ENCODE measurements around the gene RIN3. TPM values are rescaled to one million over a fixed set of nuclear protein-coding genes. Genes with fewer than 3 reads are reported as not detected.

Gene RIN3
- total RNA-seq, 6 experiments from 2014 or later: 19.7 to 26.0 (median 24.6) TPM

- Mint-ChIP-seq H3K27ac (no peak overlapping the region), H3K36me3 (ENCODE audit: low read depth) (no peaks in the 10 kb centered on the region; the same call in none of the 2 replicates), H3K27me3 (ENCODE audit: insufficient read depth) (0 out of 2 replicates have a peak, but pooled peaks cover 2% of the 10 kb centered on the region), H3K4me3 (no peak overlapping the region), H3K4me1 (ENCODE audit: low read depth) (peaks cover 25% of the 10 kb centered on the region), H3K9me3 (no peaks in the 10 kb centered on the region)
- no peak for DNase-seq
- no peak for TF ChIP-seq CTCF (IDR thresholded peaks at IDR 0.05)
Measured at GRCh38 chr14:92557544-92557912, 43.9 kb downstream of the RIN3 start.

- Mint-ChIP-seq H3K27ac (no peak overlapping the region), H3K9me3 (no peaks in the 10 kb centered on the region), H3K27me3 (ENCODE audit: insufficient read depth) (0 out of 2 replicates have a peak, but pooled peaks cover 2% of the 10 kb centered on the region), H3K4me1 (ENCODE audit: low read depth) (peaks cover 22% of the 10 kb centered on the region), H3K36me3 (ENCODE audit: low read depth) (no peaks in the 10 kb centered on the region; the same call in none of the 2 replicates), H3K4me3 (no peak overlapping the region)
- no peak for DNase-seq
- TF ChIP-seq CTCF (IDR thresholded peaks at IDR 0.05): 0 out of 2 replicates have a peak, but pooled peaks have one; percentile 13
Measured at GRCh38 chr14:92558319-92558718, 44.7 kb downstream of the RIN3 start.

GRCh38 chr14:92559486-92559885 lies 45.9 kb downstream of the RIN3 start:
- Mint-ChIP-seq H3K4me1 (ENCODE audit: low read depth) (peaks cover 27% of the 10 kb centered on the region), H3K4me3 (no peak overlapping the region), H3K27me3 (ENCODE audit: insufficient read depth) (0 out of 2 replicates have a peak, but pooled peaks cover 2% of the 10 kb centered on the region), H3K27ac (no peak overlapping the region), H3K36me3 (ENCODE audit: low read depth) (no peaks in the 10 kb centered on the region; the same call in none of the 2 replicates), H3K9me3 (no peaks in the 10 kb centered on the region)
- no peak for DNase-seq
- TF ChIP-seq CTCF (IDR thresholded peaks at IDR 0.05): no peak

GRCh38 chr14:92560106-92560865 lies 46.7 kb downstream of the RIN3 start:
- H3K9me3 Mint-ChIP-seq: no peaks in the 10 kb centered on the region
- H3K27ac Mint-ChIP-seq: no peak overlapping the region
- H3K36me3 Mint-ChIP-seq (ENCODE audit: low read depth): no peaks in the 10 kb centered on the region; the same call in none of the 2 replicates
- H3K4me1 Mint-ChIP-seq (ENCODE audit: low read depth): peaks cover 35% of the 10 kb centered on the region
- H3K27me3 Mint-ChIP-seq (ENCODE audit: insufficient read depth): 0 out of 2 replicates have a peak, but pooled peaks cover 2% of the 10 kb centered on the region
- no peak for DNase-seq
- H3K4me3 Mint-ChIP-seq: no peak overlapping the region
- TF ChIP-seq CTCF (IDR thresholded peaks at IDR 0.05): no peak

- no peak for TF ChIP-seq CTCF (IDR thresholded peaks at IDR 0.05)
- 0 out of 2 replicates have a peak, but pooled peaks cover 2% of the 10 kb centered on the region for H3K27me3 Mint-ChIP-seq (ENCODE audit: insufficient read depth)
- H3K4me1 Mint-ChIP-seq (ENCODE audit: low read depth): peaks cover 36% of the 10 kb centered on the region
- H3K27ac Mint-ChIP-seq: no peak overlapping the region
- H3K36me3 Mint-ChIP-seq (ENCODE audit: low read depth): peaks cover 11% of the 10 kb centered on the region
- DNase-seq: no peak
- H3K9me3 Mint-ChIP-seq: peaks cover 1% of the 10 kb centered on the region
- no peak overlapping the region for H3K4me3 Mint-ChIP-seq
Measured at GRCh38 chr14:92561906-92562479, 48.4 kb downstream of the RIN3 start.

Data from HFFc6 (cell line).